Measurements from ENCODE around the gene GRHL1. TPM values are rescaled to one million over a fixed set of nuclear protein-coding genes. Genes with fewer than 3 reads are reported as not detected.

The GRHL1 gene
- total RNA-seq, 1 donor from 2014 or later: 126 TPM

- no peak for DNase-seq (ENCODE audit: extremely low spot score in 2 of 2)
- intact Hi-C loops (cut with DNase I): no loop called here
- Histone ChIP-seq H3K9me3 (no peaks in the 10 kb centered on the region), H3K4me1 (peaks cover 5% of the 10 kb centered on the region), H3K27me3 (no peaks in the 10 kb centered on the region), H3K27ac (no peak overlapping the region), H3K4me3 (no peak overlapping the region), H3K36me3 (no peaks in the 10 kb centered on the region)
- TF ChIP-seq CTCF (IDR thresholded peaks at IDR 0.05): no peak
- TF ChIP-seq POLR2AphosphoS5 (IDR thresholded peaks at IDR 0.05; ENCODE audit: insufficient read depth in 1 of 2, low read depth in 1 of 2): no peak
- no peak for TF ChIP-seq POLR2A (IDR thresholded peaks at IDR 0.05)
These were observed 47.6 kb downstream of the GRHL1 start for GRCh38 chr2:9998916-9999654.

- no peaks in the 10 kb centered on the region for H3K9me3 ChIP-seq
- H3K27ac ChIP-seq: no peak overlapping the region
- no peaks in the 10 kb centered on the region for H3K27me3 ChIP-seq
- TF ChIP-seq POLR2A (IDR thresholded peaks at IDR 0.05) (no peak), CTCF (IDR thresholded peaks at IDR 0.05) (no peak), POLR2AphosphoS5 (IDR thresholded peaks at IDR 0.05; ENCODE audit: insufficient read depth in 1 of 2, low read depth in 1 of 2) (no peak)
- intact Hi-C loops (cut with DNase I): no loop called here
- no peaks in the 10 kb centered on the region for H3K36me3 ChIP-seq
- peaks cover 7% of the 10 kb centered on the region for H3K4me1 ChIP-seq
- no peak for DNase-seq (ENCODE audit: extremely low spot score in 2 of 2)
- no peak overlapping the region for H3K4me3 ChIP-seq
These were observed 48.2 kb downstream of the GRHL1 start for GRCh38 chr2:9999693-10000092.

- no peak overlapping the region for H3K27ac ChIP-seq
- H3K9me3 ChIP-seq: no peaks in the 10 kb centered on the region
- no peaks in the 10 kb centered on the region for H3K36me3 ChIP-seq
- H3K4me1 ChIP-seq: peaks cover 7% of the 10 kb centered on the region
- intact Hi-C loops (cut with DNase I): no loop called here
- DNase-seq (ENCODE audit: extremely low spot score in 2 of 2): no peak
- no peak overlapping the region for H3K4me3 ChIP-seq
- TF ChIP-seq POLR2A (IDR thresholded peaks at IDR 0.05): no peak
- no peak for TF ChIP-seq CTCF (IDR thresholded peaks at IDR 0.05)
- no peak for TF ChIP-seq POLR2AphosphoS5 (IDR thresholded peaks at IDR 0.05; ENCODE audit: insufficient read depth in 1 of 2, low read depth in 1 of 2)
- no peaks in the 10 kb centered on the region for H3K27me3 ChIP-seq
These were observed 49.0 kb downstream of the GRHL1 start for GRCh38 chr2:10000541-10000940.

- Histone ChIP-seq H3K27ac (no peak overlapping the region), H3K36me3 (no peaks in the 10 kb centered on the region), H3K4me1 (peaks cover 10% of the 10 kb centered on the region), H3K27me3 (no peaks in the 10 kb centered on the region), H3K4me3 (no peak overlapping the region), H3K9me3 (no peaks in the 10 kb centered on the region)
- no peak for DNase-seq (ENCODE audit: extremely low spot score in 2 of 2)
- no peak for TF ChIP-seq POLR2A (IDR thresholded peaks at IDR 0.05)
- intact Hi-C loops (cut with DNase I): no loop called here
These were observed 50.1 kb downstream of the GRHL1 start for GRCh38 chr2:10001586-10001985.

GRCh38 chr2:10002109-10002508 is 50.6 kb downstream of the GRHL1 start:
- no peak for TF ChIP-seq POLR2A (IDR thresholded peaks at IDR 0.05)
- no peak for TF ChIP-seq CTCF (IDR thresholded peaks at IDR 0.05)
- no peak for TF ChIP-seq POLR2AphosphoS5 (IDR thresholded peaks at IDR 0.05; ENCODE audit: insufficient read depth in 1 of 2, low read depth in 1 of 2)
- no peak for DNase-seq (ENCODE audit: extremely low spot score in 2 of 2)
- Histone ChIP-seq H3K4me3 (no peak overlapping the region), H3K27ac (no peak overlapping the region), H3K9me3 (no peaks in the 10 kb centered on the region), H3K4me1 (peaks cover 15% of the 10 kb centered on the region), H3K36me3 (no peaks in the 10 kb centered on the region), H3K27me3 (no peaks in the 10 kb centered on the region)
- intact Hi-C loops (cut with DNase I): no loop called here

All from vagina (tissue), 2 donors.